Measurements from ENCODE around the gene ST3GAL6.
A peak's percentile ranks its signal among the peaks of the same experiment; 100 is the strongest.

Gene ST3GAL6
- long read RNA-seq, partial matches to known transcripts: 0 of 53 reads
- long read RNA-seq, other reads (novel, unspliced or antisense): 50 of 53 reads

- peak within 1 kb of the TSS; percentile 73 for H3K4me3 ChIP-seq (replicated peaks; ENCODE audit: insufficient read depth, low read length)
- no peaks in the 10 kb centered on the region for H3K27me3 ChIP-seq (ENCODE audit: insufficient read depth, poor library complexity, severe bottlenecking)
- H3K27ac ChIP-seq (replicated peaks): peak within 1 kb of the TSS; percentile 75
- TF ChIP-seq GABPA (IDR thresholded peaks at IDR 0.05; ENCODE audit: low read depth) (no peak), SPI1 (IDR thresholded peaks at IDR 0.05; ENCODE audit: borderline replicate concordance, low read depth) (peak; percentile 50; the same call in 1 of the 2 replicates), REST (IDR thresholded peaks at IDR 0.05; ENCODE audit: insufficient replicate concordance, low read depth) (no peak), CTCF (IDR thresholded peaks at IDR 0.05; ENCODE audit: insufficient read depth, low read length) (no peak), POLR2AphosphoS5 (IDR thresholded peaks at IDR 0.05; ENCODE audit: low read depth) (peak; percentile 96)
- peak; percentile 74 to 89 for DNase-seq (ENCODE audit: low read depth in 1 of 2, low spot score in 1 of 2)
Measured at GRCh38 chr3:98763076-98763475, at the start of gene ST3GAL6. Gene ST3GAL6, plus strand, starts transcription at chr3:98763340. Its CDS starts 5,101 bp downstream, at chr3:98768441.

GRCh38 chr3:98713984-98714383 is 49.2 kb upstream of the ST3GAL6 start:
- Histone ChIP-seq H3K4me3 (replicated peaks; ENCODE audit: insufficient read depth, low read length) (no peak overlapping the region), H3K27ac (replicated peaks) (no peak overlapping the region), H3K27me3 (ENCODE audit: insufficient read depth, poor library complexity, severe bottlenecking) (no peaks in the 10 kb centered on the region)
- DNase-seq (ENCODE audit: low read depth in 1 of 2, low spot score in 1 of 2): no peak
- TF ChIP-seq GABPA (IDR thresholded peaks at IDR 0.05; ENCODE audit: low read depth): no peak
- TF ChIP-seq POLR2AphosphoS5 (IDR thresholded peaks at IDR 0.05; ENCODE audit: low read depth): no peak
- TF ChIP-seq CTCF (IDR thresholded peaks at IDR 0.05; ENCODE audit: insufficient read depth, low read length): no peak
- TF ChIP-seq REST (IDR thresholded peaks at IDR 0.05; ENCODE audit: insufficient replicate concordance, low read depth): no peak
- no peak for TF ChIP-seq SPI1 (IDR thresholded peaks at IDR 0.05; ENCODE audit: borderline replicate concordance, low read depth)

- Histone ChIP-seq H3K27me3 (ENCODE audit: insufficient read depth, poor library complexity, severe bottlenecking) (no peaks in the 10 kb centered on the region), H3K4me3 (replicated peaks; ENCODE audit: insufficient read depth, low read length) (no peak overlapping the region), H3K27ac (replicated peaks) (no peak overlapping the region)
- no peak for TF ChIP-seq CTCF (IDR thresholded peaks at IDR 0.05; ENCODE audit: insufficient read depth, low read length)
- no peak for TF ChIP-seq POLR2AphosphoS5 (IDR thresholded peaks at IDR 0.05; ENCODE audit: low read depth)
- TF ChIP-seq SPI1 (IDR thresholded peaks at IDR 0.05; ENCODE audit: borderline replicate concordance, low read depth): no peak
- no peak for TF ChIP-seq GABPA (IDR thresholded peaks at IDR 0.05; ENCODE audit: low read depth)
- TF ChIP-seq REST (IDR thresholded peaks at IDR 0.05; ENCODE audit: insufficient replicate concordance, low read depth): no peak
- no peak for DNase-seq (ENCODE audit: low read depth in 1 of 2, low spot score in 1 of 2)
Measured at GRCh38 chr3:98717584-98717983, 45.6 kb upstream of the ST3GAL6 start.

Data from HL-60 (cell line).